Measurements from ENCODE around the gene TPST1.

The TPST1 gene

DNA sequence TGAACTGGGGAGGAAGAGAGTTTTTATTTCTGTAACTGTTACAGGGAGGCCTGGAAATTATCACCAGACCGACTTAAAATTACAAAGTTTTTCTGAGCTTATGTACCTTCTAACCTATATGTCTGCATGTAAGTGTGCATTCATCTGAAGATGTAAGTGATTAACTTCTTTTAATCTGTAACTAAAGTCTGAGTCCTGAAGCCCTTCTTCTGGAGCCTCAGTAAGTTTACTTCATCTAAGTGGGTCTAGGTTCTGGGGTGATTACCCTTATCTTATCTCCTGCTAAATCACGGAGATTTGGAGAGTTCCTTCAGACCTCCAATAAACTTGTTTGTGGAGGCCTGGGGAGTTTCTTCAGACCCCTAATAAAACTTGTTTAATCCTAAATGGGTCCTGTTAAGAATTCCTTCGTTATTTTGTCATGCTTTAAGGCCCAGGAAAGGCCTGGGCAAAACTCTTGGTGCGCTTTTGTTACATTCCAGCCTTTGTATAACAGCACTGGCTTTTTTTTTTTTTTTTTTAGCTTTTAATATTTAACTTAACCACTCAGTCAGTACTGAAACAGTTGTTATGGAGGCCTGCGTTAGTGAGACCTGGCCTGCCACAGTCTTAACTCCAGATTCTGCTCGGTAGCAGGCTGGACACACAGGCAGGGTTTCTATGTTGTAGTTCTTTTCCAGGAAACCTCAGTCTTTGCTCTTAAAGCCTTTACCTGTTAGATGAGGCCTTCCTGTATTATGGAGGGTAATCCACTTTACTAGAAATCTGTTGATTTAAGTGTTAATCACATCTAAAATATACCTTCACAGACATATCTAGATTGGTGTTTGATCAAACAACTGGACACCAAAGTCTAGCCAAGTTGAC, 33.0 kb downstream of the TPST1 start:
- DNase-seq (ENCODE audit: low read depth in 1 of 2, low spot score in 1 of 2) = no peak

DNA sequence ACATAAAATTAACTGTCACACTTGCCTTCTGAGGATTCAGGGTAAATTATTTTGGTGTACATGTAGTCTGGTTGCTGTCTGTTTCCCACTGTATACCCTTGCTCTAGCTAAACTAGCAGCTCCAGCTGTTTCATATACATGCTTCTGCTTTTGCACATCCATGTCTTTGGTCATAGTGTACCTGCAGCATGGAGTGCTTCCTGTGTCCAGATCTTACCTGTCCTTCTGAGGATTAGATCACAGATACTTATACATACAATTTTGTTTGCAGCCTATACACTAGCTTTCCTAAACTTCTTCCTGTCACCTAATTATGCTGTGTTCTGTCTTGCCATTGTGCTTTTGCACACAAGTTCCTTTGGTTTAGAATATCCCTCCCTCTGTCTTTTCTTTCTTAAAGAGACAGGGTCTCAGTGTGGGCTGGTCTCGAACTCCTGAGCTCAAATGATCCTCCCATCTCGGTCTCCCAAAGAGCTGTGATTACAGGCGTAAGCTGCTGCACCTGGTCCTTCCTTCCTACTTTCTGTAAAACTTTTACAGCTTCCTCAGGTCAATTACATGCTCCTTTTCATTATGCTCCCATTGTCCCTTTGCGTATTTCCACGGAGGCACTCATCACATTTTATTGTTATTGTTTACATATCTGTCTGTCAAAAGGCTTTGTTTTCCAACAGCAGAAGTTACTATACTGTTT, 33.8 kb downstream of the TPST1 start:
- DNase-seq (ENCODE audit: low read depth in 1 of 2, low spot score in 1 of 2) = no peak

DNA sequence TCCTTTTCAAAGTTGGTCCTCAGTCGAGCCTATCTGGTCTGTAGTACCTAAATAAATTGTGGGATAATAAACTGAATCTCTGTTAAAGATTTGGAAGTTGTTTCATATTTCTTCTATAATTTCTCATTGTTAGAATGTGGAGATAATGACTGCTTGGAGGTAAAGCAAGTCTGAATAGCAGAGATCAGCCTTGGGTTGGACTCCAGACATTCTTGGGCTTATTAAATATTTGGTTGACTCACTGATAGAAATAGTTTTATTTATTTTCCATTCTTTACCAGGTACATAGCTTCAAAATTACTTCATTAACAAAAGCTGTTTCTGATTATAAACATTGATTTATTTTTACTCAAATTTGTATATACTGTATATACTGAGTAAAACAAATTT, 34.3 kb downstream of the TPST1 start:
- DNase-seq (ENCODE audit: low read depth in 1 of 2, low spot score in 1 of 2) = no peak

DNA sequence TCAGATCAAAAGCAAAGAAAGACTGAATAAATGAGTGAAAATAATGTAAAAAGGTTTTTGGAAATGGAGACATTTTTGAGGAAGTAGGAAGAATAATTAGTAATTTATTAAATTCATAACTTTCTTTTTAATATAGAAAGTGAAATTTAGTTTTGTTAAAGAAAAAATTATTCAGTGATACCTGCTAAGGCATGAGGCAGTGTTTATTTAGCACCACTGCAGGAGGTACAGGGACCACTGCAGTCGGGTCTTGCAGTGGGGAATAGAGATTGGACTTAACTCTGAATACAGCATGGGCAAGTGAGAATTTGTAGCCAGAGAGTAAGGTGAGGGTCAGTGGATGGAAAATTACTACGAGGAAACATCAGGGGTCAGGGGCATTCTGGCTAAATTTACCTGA, 39.9 kb downstream of the TPST1 start:
- no peak for DNase-seq (ENCODE audit: low read depth in 1 of 2, low spot score in 1 of 2)

DNA sequence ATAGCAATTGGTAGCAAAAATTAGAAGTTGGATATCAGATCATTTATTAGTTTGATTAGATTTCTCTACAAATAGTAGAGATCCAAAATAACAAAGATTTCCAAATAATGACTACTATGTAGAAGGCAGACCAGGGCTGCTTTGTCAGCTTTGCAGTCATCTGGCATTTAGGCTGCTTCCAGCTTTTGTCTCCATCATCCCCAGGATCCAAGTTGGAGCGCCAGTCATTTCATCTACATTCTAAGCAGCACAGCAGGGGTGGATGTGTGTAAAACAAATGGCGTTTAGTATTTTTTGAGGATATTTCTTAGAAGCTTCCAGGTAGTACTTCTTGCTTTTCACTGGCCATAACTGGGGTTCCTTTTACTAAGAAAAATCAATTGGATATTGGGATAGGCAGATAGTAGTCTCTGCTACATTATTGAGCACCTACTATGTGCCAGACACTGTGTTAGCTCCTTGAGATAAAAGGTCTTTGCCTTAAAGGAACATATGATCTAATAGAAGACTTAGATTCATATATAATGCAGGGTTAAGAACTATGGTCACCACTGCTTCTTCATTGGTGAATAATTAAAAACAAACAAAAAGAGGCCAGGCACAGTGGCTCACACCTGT, 41.5 kb downstream of the TPST1 start:
- no peak for DNase-seq (ENCODE audit: low read depth in 1 of 2, low spot score in 1 of 2)

DNA sequence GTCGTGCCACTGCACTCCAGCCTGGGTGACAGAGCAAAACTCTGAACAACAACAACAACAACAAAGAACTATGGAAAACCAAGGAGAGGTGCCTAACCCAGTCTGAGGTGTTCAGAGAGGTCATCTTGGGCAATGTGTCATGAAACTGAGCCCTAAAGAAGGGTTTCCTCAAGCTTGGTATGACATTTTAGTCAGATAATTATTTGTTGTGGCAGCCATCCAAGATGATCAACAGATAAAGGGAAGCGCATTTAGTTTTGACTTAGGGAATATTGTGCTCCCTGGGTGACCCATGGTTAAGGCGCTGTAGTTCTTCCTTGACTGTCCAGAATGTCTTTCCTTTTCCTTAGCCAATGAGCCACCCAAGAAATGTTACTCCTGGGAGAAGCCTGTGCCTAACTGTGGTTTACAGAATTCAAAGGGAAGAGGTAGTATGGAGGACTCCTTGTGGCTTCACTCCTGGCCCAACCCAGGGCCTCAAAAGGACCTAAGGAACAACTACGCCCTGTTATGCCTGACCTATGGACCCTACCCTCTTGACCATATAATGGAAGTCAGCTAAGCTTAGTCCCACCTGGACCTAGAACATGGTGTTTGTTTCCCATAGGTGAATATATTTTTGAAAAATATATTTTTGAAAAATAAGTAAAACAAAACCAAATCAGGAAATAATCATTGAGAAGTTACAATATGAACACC, 42.4 kb downstream of the TPST1 start:
- DNase-seq (ENCODE audit: low read depth in 1 of 2, low spot score in 1 of 2) = no peak

DNA sequence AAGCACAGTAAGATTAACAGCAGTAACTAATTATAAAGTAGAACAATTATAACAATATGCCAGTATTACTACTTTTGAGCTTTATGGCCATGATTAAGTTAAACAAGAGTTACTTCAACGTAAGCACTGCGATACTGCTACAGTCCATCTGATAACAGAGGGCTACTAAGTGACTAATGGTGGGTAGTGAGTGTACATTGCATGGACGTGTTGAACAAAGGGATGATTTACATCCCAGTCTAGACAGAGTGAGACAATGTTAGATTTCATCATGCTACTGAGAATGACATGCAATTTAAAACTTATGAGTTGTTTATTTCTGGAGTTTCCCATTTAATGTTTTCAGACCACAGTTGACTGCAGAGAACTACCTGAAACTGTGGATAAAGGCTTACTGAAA, 45.6 kb downstream of the TPST1 start:
- DNase-seq (ENCODE audit: low read depth in 1 of 2, low spot score in 1 of 2) = no peak

DNA sequence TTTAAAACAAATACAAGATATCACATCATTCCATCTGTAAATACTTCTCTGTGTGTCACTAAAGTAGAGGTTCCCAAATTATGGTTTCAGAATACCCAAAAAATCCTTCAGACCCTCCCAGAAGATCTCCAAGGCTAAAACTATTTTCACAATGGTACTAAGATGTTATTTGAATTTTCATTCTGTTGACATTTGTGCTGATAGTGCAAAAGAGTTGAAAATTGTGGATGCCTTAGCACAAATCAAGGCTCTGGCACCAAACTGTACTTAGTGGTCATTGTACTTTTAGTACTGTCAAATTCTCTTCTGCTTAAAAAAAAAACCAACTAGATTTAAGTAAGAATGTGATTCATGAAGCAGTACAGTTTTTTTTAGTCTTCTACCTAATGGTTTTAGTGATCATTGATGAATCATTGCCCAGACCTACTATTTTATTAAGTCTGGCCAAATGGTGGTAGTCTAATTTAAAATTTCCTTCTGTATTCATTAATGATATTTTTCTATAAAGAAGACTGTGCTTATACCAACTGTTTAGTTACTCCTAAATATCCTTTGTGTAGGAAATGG, 50.5 kb downstream of the TPST1 start:
- DNase-seq (ENCODE audit: low read depth in 1 of 2, low spot score in 1 of 2) = no peak

DNA sequence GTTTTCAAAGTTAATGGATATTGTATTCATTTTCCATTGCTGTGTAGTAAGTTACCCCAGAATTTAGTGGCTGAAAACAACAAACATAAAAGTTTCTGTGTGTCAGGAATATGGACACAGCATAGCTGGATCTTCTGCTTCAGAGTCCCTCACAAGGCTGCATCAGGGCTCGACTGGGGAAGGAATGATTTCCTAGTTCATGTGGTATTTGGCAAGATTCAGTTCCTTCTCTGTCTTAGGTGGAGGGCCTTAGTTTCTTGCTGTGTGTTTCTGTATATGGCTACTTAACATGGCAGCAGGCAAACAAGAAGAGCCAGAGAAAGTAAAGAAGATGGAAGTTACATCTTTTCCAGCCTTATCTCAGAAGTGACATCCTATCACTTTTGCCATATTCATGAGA, 51.1 kb downstream of the TPST1 start:
- no peak for DNase-seq (ENCODE audit: low read depth in 1 of 2, low spot score in 1 of 2)

DNA sequence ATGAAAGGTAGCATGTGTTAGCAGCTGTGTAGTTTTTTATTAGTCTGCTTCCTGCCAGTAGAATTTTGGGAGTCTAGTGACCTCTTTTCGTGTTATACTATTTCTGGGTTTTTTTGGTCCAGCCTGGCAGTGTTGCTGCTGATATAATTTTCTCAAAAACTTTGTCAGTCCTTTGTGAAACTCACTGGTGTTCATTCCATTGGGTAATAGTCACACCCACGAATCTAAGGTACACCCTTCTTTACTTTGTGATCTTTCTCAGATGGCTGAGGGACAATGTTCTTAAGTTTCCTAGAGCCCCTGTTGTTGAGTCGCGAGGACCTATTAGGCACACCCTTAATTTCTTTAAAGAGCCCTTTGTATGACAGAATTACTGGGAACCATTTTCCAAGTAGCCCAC, 52.3 kb downstream of the TPST1 start:
- no peak for DNase-seq (ENCODE audit: low read depth in 1 of 2, low spot score in 1 of 2)

DNA sequence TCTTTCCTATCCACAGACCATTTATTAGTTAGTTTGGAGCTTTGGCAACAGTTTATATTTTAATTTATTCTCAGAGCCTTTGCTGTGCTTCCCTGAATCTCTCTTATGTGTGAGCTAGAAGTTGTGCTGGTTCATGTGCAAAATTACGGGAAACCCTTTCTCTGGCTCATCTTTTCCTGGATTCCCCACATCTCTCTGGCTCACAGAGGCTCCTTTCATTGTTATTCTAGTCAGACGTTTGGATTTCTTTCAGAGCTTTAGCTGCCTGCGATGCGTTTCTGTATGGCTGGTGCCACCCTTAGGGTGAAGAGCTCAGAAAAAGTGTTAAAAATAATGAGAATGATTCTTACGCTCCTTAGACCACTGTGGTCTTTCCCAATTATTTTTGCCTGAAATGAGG, 53.3 kb downstream of the TPST1 start:
- DNase-seq (ENCODE audit: low read depth in 1 of 2, low spot score in 1 of 2) = no peak

DNA sequence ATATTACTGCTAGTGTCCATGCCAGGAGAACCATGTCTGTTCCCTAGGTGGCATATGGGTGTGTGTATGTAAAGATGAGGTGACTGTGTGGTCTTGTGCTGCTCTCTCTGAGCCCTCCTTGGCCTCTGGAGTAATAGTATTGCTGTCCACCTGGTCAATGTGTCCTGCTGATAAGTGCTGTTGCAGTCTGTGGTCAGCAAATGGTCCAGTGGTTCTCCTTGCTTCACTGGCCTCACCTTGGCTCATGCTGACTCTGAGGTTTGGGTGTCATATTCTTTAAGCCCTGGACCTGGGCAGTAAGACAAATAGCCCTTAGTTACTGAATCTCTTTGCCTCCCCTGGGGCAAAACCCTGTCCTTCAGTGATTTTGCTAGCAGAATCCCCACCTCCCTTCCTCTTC, 56.8 kb downstream of the TPST1 start:
- no peak for DNase-seq (ENCODE audit: low read depth in 1 of 2, low spot score in 1 of 2)

DNA sequence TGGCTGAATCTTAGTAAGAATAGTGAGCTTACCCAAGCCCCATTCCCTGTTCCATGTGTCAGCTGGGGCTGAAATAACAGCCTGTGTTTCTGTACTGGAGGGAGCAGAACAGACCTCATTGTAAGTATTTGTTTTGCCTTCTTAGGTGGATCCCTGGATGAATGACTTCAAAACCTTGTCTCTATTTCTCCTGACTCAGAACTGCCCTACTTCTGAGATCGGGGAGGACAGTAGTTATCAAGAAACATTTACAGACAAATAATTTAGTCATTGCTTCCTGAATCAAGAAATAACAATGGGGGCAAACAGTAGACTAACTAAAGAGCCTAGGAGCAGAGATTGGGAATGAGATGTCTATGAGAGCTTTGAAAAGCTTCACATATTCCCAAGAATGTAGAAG, 58.8 kb downstream of the TPST1 start:
- DNase-seq (ENCODE audit: low read depth in 1 of 2, low spot score in 1 of 2) = no peak

DNA sequence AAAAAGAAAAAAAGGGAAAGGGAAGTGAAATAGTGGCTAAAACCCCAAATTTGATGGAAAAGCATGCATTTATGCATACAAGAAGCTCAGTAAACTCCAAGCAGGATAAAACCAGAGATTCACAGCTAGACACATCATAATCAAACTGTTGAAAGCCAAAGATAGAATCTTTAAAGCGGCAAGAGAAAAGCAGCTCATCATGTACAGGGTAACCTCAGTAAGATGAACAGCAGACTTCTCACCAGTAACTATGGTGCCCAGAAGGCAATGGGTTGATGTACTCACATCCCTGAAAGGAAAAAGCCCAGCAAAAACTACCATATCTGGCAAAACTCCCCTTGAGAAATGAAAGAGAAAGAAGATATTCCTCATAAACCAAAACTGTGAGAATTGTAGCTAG, 60.4 kb downstream of the TPST1 start:
- DNase-seq (ENCODE audit: low read depth in 1 of 2, low spot score in 1 of 2) = no peak

DNA sequence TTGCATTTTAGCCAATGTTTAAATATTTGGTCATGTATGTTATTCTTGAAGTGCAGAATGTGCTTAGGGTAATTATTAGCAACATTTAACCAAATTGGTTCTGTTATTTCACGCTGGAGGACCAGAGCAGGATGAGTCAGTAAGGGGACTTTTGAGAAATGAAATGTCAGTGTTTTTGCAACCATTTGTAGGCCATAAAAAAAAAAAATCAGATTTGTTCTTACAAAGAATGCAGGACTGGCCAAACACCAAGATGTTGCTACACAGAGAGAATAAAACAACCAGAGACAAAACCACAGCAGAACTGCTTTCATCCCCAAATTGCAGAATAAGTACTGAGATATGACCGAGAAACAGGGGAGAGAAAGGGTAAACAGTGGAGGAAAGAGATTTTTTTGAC, 62.1 kb downstream of the TPST1 start:
- DNase-seq (ENCODE audit: low read depth in 1 of 2, low spot score in 1 of 2) = no peak

DNA sequence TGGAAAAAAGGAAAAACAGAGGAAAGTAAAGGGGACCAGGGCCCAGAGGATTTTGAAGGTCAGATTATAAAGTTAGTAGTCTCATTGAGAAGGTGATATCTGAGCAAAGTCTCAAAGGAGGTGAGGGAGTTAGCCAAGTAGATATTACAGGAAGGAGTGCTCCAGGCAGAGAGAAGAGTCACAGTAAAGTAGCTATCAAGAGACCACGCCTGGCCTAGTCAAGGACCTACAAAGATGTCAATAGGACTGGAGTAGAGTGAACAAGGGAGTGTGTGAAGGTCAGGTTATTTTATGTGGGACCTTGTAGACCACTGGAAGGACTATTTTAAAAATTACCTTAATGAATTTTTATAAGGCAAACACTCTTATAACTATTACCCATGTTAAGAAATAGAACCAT, 64.8 kb downstream of the TPST1 start:
- no peak for DNase-seq (ENCODE audit: low read depth in 1 of 2, low spot score in 1 of 2)

DNA sequence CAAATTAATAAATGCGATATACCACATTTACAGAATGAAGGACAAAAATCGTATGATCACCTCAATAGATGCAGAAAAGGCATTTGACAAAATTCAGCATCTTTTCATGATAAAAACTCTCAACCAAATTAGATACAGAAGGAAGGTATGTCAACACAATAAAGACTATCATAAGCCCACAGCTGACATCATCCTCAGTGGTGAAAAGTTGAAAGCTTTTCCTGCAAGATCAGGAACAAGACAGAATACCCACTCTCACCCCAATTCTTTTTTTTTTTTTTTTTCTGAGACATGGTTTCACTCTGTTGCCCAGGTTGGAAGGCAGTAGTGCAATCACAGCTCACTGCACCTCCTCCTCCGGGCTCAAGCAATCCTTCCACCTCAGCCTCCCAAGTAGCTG, 67.2 kb downstream of the TPST1 start:
- DNase-seq (ENCODE audit: low read depth in 1 of 2, low spot score in 1 of 2) = no peak

DNA sequence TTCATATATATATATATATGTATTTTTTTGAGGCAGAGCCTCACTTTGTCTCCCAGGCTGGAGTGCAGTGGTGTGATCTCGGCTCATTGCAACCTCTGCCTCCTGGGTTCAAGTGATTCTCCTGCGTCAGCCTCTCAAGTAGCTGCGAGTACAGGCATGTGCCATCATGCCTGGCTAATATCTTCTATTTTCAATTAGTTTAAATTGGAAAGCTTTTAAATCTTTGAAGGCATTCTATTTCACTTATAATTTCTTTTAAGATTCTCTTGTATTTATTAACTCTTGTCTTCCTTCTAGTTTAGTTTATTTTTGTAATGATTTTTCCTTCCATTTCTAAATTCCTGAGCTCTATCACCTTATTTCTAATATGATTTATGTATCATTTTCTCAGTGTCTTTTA, 71.2 kb downstream of the TPST1 start:
- no peak for DNase-seq (ENCODE audit: low read depth in 1 of 2, low spot score in 1 of 2)

DNA sequence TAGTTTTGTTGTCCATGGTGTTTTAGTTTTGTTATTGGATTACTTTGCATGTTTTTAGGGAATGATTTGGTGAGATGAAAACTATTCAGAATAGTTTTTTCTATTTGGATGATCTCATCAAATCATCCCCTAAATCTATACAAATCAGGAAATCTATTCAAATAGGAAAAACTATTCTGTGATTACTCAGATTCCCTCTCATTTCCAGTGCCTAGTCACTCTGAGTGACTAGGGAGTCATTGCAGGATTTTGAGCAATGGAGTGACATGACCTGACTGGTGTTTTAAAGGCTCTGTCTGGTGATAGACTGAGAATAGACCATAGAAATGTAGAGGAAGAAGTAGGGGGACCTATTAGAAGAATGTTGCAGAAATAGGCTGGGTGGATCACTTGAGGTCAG, 72.4 kb downstream of the TPST1 start:
- DNase-seq (ENCODE audit: low read depth in 1 of 2, low spot score in 1 of 2) = no peak

DNA sequence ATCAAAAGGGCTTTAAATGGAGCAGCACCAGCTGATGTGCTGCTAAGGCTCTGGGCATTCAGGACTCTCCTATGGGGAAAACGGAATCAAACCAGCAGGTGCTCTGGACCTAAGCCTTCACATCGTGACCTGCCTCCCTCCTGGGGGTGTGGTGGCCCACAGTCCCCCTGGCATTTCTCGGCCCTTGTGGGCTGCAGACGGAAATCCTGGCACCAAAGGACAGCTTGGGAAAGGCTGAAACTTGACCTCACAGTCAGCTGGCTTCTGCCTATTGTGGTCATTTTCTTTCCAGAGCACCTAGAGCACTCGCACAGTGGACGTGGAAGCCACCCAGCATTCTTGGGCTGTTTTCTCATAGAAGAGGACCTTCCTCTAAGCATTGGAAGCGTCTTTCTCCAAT, 74.8 kb downstream of the TPST1 start:
- DNase-seq (ENCODE audit: low read depth in 1 of 2, low spot score in 1 of 2) = no peak

Data from stimulated activated CD4-positive, alpha-beta T cell treated with anti-CD3 and anti-CD28 coated beads, Interleukin-15, amount 100 ng/mL, for 1 hour (primary cell).